Activated CD8-positive, alpha-beta memory T cell treated with anti-CD3 and anti-CD28 coated beads, Interleukin-2, amount 50 U/mL, for 1 hour (primary cell): Measurements from ENCODE around the gene SORBS2.

Experiments
- DNase-seq: peaks from one replicate; pipeline ENCODE4 v3.0.0-alpha.2; 2020; ENCODE audit errors: extremely low read depth

SORBS2 gene

GRCh38 chr4:185552254-185552653 is 259.7 kb downstream of the SORBS2 start:
- no peak for DNase-seq

- no peak for DNase-seq
Observed at GRCh38 chr4:185550933-185551332, 261.1 kb downstream of the SORBS2 start.

- no peak for DNase-seq
Observed at GRCh38 chr4:185549095-185549639, 262.8 kb downstream of the SORBS2 start.

DNA sequence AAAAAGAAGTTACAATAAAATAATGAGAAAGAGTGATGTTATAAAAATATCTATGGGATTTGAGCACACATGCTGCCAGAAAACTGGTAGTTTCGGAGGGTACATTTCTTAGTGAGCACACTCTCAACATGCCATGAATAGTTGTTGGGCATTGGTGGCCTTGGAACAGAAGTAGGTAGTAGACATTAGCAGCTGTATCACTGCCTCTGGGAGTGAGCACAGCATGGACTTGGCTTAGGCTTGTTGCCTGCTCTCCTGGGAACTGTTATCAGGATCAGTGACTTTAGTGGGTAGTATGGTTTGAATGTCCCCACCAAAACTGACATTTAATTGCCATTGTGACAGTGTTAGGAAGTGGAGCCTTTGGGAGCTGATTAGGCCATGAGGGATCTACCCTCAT is 263.4 kb downstream of the SORBS2 start:
- DNase-seq: no peak

DNA sequence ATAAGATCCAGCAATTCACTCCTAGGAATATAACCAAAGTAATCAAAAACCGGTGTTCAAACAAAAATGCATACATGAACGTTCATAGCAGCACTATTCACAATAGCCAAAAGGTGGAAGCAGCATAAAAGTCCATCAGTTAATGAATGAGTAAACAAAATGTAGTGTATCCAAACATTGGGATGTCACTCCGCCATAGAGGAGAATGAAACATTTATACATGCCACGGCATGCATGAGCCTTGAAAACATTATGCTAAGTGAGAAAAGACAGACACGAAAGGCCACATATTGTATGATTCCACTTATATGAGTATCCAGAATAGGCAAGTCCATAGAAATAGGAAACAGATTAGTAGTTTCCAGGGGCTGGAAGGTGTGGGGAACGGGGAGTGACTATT is 265.7 kb downstream of the SORBS2 start:
- DNase-seq: no peak

- no peak for DNase-seq
Observed at GRCh38 chr4:185542626-185543315, 269.2 kb downstream of the SORBS2 start.

DNA sequence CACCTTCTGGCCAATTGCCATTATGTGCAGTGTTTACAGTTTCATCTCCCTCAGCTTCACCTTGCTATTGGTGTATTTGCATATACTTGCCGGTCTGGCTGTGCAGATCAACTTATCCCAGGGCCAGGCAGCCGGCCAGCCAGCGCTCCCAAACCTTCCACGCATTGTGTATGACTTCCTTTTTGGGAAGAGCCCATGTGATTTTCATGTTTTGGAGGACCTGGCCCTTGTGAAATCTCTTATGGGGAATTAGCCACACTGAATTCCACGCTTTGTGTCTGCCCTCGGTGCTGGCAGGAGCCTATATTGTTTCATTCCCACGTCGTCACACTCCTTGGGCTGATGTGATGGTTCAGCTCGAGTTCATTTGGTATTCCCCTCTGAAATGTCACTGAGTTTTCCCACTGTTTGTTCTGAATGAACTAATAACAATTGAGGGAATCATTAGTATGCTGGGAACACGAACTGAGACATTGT is 270.7 kb downstream of the SORBS2 start:
- DNase-seq: no peak

DNA sequence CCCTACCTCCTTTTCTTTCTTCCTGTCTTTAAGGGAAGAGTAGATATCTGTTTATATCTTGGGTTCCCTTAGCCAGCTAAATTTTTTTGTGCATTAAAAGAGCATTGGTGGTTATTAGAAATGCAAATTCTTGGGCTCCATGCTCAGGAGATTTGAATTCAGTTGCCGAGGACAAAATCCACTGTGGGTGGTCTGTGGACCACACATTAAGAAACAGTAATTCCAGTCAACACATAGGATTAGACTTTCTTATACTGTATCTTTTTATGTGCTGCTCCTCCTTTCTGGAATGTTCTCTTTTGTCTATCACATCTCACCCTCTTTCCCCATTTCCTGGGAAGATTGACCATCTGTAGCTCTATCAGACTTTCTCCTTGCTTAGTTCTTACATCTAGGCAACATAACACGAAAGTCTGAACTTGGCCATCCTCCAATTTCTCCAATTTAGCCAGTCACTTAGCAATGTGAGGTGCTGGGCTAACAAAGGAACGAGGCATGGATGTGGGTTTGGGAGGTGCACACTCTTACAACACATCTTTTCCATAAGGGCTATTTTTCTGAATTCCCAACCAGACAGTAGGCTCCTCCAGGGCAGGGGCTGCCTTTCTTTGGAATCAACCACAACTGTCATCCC is 271.4 kb downstream of the SORBS2 start:
- DNase-seq: no peak

DNA sequence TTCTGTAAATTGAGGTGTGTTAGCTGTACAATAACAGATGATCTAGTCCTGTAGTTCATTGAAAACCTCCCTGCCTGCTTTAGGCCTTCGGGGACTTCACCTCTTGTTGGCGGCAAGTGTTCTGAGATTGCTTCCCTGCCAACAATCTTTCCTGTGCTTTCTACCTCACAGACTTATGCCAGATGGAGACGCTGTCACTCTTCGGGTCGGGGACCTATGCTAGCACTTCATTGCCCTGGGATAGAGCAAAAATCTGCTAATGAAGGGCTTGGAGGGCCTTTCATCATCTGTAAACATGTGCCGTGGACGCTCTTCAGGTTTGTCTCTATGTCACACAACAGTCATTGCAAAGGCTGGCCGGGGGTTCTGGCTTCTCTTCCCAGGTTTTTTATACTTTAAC is 272.0 kb downstream of the SORBS2 start:
- DNase-seq: no peak

- no peak for DNase-seq
Observed at GRCh38 chr4:185538806-185539205, 273.2 kb downstream of the SORBS2 start.

GRCh38 chr4:185536411-185536709 is 275.6 kb downstream of the SORBS2 start:
- no peak for DNase-seq

DNA sequence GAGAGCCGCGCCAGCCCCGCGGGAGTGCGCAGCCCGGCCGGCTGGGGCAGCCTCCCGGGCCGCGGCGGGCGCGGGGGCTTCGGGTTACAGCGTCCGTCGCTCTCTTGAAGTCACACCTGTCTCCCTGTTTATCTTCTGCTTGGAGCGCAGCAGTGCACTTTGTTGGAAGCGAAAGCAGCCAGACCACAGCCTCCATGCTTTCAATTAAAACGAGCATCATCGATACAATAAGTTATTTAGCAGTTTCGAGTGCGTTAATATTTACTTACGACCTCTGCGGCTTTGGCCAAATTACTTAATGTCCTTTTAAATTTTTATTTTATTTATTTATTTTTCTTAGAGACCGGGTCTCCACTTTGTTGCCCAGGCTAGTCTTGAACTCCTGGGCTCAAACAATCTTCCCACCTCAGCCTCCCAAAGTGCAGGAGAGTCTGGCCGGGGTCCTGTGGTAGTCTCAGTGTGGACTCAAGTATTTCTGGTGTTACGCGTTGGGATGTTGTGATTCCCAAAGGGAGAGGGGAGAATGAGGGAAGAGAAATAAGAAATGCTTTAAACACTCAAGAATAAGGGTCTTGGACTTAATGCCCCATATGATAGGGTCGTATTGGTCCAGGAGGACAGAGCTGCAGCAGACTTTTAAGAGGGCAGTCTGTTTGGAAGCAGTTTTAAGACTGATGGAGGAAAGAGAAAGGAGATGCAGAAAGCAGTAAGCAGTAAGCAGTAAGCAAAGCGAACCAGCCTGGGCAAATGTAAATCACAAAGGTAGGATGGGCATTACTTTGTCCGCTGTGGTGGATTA is 276.2 kb downstream of the SORBS2 start:
- DNase-seq: no peak
